GM21360 (cell line): ENCODE data around the gene COL6A5.

Experiments used
- ATAC-seq: cut with Tn5 transposase; IDR thresholded peaks from one replicate; pipeline ENCODE4 v1.9.1; 2021; ENCODE audit warnings: mild to moderate bottlenecking, moderate library complexity; ENCODE audit not compliant: unreplicated experiment

Gene COL6A5

DNA sequence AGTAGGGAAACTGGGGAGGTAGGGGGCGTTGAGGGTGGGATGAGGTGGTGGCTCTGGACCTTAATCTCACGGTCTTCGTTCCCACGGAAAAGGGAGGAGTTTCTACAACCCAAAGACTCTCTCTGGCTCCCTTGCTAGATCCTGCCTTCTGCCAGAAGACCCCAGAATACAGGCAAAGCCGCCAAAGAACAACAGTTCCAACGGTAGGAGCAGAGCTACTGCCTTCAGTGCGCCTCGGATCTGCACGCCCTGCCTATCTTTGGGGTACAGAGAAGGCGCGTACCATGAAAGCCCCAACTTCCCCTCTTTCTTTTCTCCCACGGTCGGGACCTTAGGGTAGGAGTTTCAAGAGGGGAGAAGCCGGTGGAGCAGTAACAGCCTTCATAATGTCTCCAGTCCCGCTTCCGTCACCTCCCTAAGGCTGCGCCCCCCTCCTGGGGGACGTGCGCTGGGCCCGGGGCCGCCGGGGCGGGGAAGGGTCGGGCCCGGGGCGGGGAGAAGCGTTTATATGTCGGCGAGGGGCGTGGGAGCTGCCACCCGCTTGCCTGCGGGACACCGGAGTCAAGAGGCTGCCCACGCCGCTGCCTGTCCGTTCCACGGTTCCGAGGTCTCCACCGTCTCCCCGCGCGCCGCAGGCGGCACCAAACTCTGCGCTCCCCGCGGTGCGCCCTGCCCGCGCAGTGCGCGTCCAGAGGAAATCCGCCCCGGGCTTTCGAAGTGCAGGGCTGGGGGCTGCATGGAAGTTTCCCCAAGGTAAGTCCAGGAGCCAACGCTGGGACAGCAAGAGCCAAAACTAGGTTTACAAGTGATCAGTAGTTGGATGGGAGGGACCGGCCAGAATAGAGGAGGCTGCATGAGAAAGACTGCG, 171.4 kb downstream of the COL6A5 start, which contains the start of gene COL6A6:
Gene COL6A6, plus strand, starts transcription at position 533 of the 868 bp plus-strand sequence. CDS start 43,188 bp downstream, outside the sequence.
- ATAC-seq, result no peak

DNA sequence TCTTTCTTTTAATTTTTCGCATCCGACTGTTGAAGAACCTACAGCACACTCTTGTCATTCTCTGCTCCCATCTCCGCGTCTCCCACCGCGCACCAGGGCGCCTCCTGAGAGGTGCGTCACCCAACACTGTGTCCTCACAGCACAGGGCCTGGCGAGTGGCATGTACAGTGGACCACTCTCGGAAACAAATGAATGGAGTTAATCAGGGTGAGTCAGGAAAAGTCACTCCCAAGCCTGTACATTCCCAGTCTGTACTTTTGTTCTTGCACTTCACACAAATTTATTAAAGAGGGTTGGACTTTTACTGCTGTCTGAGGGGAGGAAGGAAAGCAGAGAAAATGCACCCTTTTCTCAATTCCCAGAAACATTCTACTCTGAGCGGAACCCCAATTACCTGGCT, 172.1 kb downstream of the COL6A5 start:
- ATAC-seq, result no peak

DNA sequence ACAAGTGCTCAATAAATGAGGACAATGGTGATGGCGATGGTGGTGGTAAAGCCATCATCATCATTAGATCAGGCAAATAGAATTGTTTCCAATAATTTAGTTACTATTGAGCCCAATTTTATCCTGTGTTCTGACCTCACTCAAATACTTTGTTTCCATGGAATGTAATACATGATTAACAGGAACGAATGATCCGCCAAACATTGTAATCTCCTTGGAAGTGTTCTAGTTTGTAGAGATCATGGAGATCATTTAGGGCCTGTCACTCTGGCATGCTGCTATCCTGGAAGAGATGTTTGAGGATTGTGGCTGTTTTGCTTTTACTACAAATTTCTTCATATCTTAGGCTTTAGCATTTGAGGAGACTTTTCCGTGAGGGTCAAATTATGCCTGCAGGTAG, 174.3 kb downstream of the COL6A5 start:
- ATAC-seq, result no peak

DNA sequence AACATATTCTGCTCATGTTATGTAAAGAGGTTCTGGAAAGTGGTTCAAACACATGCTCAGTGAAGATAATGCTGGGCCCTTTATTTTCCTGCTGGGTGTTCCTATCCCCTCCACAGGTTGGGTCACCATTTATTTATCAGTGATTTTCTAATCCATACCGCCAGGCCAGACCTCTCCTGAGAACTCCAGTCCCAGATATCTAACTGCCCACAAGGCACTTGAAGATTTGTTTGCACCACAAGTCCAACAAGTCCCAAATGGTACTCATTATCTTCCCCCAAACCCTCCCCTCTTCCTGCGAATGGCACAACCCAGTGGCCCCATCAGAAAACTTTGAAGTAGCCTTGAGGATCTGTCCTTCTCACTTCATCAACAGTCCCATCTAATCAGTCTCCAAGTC, 176.9 kb downstream of the COL6A5 start:
- no peak for ATAC-seq

DNA sequence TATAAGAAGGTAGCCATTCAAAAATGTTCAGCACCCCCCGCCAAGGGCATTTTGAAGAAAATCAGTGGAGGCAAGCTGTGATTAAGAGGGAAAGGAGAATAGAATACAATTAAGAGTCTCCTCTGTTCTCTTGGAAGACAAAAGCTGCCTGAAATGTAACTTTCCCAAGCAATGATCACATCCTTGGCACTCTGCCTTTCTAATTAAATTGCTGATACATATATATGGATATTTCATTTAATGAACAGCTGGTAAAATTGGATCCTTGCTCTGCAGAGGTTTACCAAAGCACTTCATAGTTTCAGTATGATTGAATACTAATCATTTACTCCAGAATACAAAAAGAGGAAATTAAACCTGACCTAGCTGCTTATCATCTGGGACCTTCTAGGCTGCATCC, 182.0 kb downstream of the COL6A5 start:
- ATAC-seq, result no peak

DNA sequence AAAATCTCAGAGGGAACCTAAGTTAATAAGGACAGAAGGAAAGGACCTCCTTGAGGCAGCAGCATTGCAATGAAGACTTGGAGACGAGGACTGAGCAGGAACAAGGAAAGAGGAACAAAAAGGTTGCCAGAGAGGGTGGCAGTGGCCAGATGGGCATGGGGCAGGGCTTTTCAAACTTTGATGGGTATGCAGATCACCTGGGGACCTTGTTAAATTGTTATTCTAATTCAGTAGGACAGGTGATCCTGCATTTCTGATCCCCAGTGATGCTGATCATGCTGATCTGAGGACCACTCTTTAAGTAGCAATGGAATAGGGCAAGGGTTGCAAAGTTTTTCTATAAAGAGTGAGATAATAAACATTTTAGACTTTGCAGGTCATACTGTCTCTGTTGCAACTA, 182.6 kb downstream of the COL6A5 start:
- no peak for ATAC-seq

DNA sequence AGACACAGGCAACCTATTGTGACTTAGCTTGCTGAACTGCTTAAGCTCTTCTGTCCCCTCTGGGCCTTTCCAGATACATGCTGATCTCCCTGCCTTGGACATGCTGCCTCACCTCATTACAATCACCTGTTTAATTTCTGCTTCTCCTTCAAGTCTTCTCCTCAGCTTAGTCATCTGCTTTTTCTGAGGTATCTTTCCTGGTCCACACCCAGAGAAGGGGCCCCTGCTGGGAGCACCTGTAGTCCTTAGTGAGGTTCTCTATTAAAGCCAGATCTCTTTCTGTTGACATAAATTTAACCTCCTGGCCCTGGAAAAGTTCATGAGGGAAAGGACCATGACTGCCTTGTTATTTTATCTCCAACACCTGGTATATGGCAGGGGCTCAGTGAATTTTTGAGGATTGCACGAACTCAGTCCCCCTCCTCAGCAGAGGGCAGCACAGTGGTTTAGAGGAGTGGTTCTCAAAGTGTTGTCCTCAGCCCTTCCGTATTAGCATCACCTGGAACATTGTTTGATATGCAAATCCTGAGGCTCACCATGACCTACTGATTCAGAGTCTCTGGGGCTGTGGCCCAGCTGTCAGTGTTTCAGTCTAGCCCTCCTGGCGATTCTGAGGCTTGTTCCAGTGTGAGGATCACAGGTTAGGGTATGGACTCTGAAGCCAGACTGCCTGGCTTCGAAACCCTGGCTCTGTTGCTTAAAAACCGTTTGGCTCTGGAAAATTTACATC, 184.2 kb downstream of the COL6A5 start:
- ATAC-seq, result no peak

DNA sequence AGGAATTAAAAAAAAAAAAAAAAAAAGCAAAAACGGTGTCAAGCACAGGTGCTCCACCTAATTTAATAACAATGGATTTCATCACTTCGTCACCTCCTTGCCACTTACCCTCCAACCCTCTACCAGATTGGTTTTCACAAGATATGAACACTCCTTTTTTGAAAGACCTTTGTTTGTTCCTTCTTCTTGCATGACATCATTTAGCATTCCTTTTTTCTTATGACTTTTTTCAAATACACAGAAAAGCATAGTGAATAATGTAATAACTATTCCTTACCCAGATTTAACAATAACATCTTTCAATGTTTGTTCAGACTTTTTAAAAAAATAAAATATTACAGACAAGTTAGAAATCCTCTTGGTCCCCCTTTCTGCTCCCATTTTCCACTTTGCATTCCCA, 187.8 kb downstream of the COL6A5 start:
- ATAC-seq, result no peak
